ENCODE data around the gene NEK6.

- TF ChIP-seq CTCF (IDR thresholded peaks at IDR 0.05) (no peak), POLR2A (IDR thresholded peaks at IDR 0.05) (no peak)
Measured at GRCh38 chr9:124218987-124219461, 38.7 kb upstream of the NEK6 start.

Measured in lower leg skin (tissue), 3 donors.